ENCODE data around the gene PLPPR1. TPM values are rescaled to one million over a fixed set of nuclear protein-coding genes. Genes with fewer than 3 reads are reported as not detected.

PLPPR1 gene
- total RNA-seq, 1 experiment from 2014 or later: not detected

DNA sequence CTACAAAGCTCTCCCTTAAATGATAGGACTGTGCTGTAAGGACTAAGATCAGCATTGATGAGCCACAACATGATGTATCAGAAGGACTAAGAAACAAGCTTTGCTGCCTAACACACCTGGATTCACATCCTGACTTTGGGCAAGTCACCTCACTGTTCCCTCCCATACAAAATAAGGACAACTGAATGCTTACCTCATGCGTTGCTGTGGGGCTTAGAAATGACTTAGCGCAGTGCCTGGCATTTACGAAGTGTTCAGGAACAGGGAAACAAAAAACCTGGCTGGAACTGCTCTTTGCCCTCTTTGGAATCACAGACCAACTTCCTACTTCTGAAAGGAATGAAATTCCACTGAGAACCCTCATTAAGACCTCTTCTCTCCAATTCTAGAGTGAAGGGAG, 242.6 kb downstream of the PLPPR1 start:
- no peak overlapping the region for H2AFZ ChIP-seq (ENCODE audit: low read depth, low read length, poor library complexity, severe bottlenecking)

More for the DNA sequence above, 242.6 kb downstream of the PLPPR1 start:
- H3K36me3 ChIP-seq (ENCODE audit: control insufficient read depth in 1 of 2, insufficient read depth in 2 of 2, low read length in 2 of 2): no peaks in the 10 kb centered on the region
- H3K4me2 ChIP-seq (ENCODE audit: low read length): no peak overlapping the region
- H3K79me2 ChIP-seq (ENCODE audit: insufficient read depth, low read length): no peaks in the 10 kb centered on the region
- no peak for DNase-seq (ENCODE audit: low read depth, low spot score)
- POLR2A ChIA-PET: no interaction called here
- intact Hi-C loops (cut with micrococcal nuclease): no loop called here
- no peaks in the 10 kb centered on the region for H3K9me2 ChIP-seq (ENCODE audit: insufficient read depth)
- H3K9me3 ChIP-seq (ENCODE audit: control insufficient read depth in 1 of 2, insufficient read depth in 1 of 2, low read depth in 1 of 2, low read length in 2 of 2): no peaks in the 10 kb centered on the region
- no peak for ATAC-seq
- no peak overlapping the region for H3K4me3 ChIP-seq (replicated peaks in 1 of 2; ENCODE audit: low read depth in 1 of 2, low read length in 2 of 2)
- no peaks in the 10 kb centered on the region for H3K4me1 ChIP-seq (ENCODE audit: control insufficient read depth in 1 of 2, insufficient read depth in 2 of 2, low read length in 2 of 2)
- no peak overlapping the region for H3K27ac ChIP-seq (ENCODE audit: low read depth, low read length)
- RAD21 ChIA-PET (ENCODE audit: low non-redundant PET in 1 of 2, low total read pairs in 2 of 2, uncharacterized antibody in 2 of 2, unreplicated experiment in 2 of 2): no interaction called here
- peaks cover 32% of the 10 kb centered on the region for H3K27me3 ChIP-seq (ENCODE audit: insufficient read depth, low read length)
- no TSS peak for BruUV-seq (replicated peaks)
- CTCF ChIA-PET: no interaction called here
- TF ChIP-seq RAD21 (IDR thresholded peaks at IDR 0.05; ENCODE audit: low read depth): no peak
- TF ChIP-seq YY1 (IDR thresholded peaks at IDR 0.05; ENCODE audit: extremely low read depth, insufficient replicate concordance, low read depth, low read length): no peak
- TF ChIP-seq SP1 (IDR thresholded peaks at IDR 0.05; ENCODE audit: low read depth): no peak
- TF ChIP-seq ZFX (IDR thresholded peaks at IDR 0.05): no peak
- TF ChIP-seq SIN3A (IDR thresholded peaks at IDR 0.05; ENCODE audit: low read depth): no peak
- TF ChIP-seq, protein P1, sequence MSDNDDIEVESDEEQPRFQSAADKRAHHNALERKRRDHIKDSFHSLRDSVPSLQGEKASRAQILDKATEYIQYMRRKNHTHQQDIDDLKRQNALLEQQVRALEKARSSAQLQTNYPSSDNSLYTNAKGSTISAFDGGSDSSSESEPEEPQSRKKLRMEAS (IDR thresholded peaks at IDR 0.05): no peak
- TF ChIP-seq, protein P2, sequence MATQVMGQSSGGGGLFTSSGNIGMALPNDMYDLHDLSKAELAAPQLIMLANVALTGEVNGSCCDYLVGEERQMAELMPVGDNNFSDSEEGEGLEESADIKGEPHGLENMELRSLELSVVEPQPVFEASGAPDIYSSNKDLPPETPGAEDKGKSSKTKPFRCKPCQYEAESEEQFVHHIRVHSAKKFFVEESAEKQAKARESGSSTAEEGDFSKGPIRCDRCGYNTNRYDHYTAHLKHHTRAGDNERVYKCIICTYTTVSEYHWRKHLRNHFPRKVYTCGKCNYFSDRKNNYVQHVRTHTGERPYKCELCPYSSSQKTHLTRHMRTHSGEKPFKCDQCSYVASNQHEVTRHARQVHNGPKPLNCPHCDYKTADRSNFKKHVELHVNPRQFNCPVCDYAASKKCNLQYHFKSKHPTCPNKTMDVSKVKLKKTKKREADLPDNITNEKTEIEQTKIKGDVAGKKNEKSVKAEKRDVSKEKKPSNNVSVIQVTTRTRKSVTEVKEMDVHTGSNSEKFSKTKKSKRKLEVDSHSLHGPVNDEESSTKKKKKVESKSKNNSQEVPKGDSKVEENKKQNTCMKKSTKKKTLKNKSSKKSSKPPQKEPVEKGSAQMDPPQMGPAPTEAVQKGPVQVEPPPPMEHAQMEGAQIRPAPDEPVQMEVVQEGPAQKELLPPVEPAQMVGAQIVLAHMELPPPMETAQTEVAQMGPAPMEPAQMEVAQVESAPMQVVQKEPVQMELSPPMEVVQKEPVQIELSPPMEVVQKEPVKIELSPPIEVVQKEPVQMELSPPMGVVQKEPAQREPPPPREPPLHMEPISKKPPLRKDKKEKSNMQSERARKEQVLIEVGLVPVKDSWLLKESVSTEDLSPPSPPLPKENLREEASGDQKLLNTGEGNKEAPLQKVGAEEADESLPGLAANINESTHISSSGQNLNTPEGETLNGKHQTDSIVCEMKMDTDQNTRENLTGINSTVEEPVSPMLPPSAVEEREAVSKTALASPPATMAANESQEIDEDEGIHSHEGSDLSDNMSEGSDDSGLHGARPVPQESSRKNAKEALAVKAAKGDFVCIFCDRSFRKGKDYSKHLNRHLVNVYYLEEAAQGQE (IDR thresholded peaks at IDR 0.05; ENCODE audit: low read depth): no peak
- no peak for TF ChIP-seq POLR2A (IDR thresholded peaks at IDR 0.05; ENCODE audit: borderline replicate concordance, extremely low read depth, insufficient read depth, insufficient read length)
- no peak for TF ChIP-seq SRF (IDR thresholded peaks at IDR 0.05; ENCODE audit: low read depth)
- TF ChIP-seq FOSL1 (IDR thresholded peaks at IDR 0.05; ENCODE audit: low read depth): no peak
- TF ChIP-seq EZH2phosphoT487 (IDR thresholded peaks at IDR 0.05; ENCODE audit: borderline replicate concordance): no peak
- TF ChIP-seq, protein P3, sequence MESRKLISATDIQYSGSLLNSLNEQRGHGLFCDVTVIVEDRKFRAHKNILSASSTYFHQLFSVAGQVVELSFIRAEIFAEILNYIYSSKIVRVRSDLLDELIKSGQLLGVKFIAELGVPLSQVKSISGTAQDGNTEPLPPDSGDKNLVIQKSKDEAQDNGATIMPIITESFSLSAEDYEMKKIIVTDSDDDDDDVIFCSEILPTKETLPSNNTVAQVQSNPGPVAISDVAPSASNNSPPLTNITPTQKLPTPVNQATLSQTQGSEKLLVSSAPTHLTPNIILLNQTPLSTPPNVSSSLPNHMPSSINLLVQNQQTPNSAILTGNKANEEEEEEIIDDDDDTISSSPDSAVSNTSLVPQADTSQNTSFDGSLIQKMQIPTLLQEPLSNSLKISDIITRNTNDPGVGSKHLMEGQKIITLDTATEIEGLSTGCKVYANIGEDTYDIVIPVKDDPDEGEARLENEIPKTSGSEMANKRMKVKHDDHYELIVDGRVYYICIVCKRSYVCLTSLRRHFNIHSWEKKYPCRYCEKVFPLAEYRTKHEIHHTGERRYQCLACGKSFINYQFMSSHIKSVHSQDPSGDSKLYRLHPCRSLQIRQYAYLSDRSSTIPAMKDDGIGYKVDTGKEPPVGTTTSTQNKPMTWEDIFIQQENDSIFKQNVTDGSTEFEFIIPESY (IDR thresholded peaks at IDR 0.05; ENCODE audit: extremely low read depth, insufficient replicate concordance, low read length): no peak
- TF ChIP-seq, protein P4, sequence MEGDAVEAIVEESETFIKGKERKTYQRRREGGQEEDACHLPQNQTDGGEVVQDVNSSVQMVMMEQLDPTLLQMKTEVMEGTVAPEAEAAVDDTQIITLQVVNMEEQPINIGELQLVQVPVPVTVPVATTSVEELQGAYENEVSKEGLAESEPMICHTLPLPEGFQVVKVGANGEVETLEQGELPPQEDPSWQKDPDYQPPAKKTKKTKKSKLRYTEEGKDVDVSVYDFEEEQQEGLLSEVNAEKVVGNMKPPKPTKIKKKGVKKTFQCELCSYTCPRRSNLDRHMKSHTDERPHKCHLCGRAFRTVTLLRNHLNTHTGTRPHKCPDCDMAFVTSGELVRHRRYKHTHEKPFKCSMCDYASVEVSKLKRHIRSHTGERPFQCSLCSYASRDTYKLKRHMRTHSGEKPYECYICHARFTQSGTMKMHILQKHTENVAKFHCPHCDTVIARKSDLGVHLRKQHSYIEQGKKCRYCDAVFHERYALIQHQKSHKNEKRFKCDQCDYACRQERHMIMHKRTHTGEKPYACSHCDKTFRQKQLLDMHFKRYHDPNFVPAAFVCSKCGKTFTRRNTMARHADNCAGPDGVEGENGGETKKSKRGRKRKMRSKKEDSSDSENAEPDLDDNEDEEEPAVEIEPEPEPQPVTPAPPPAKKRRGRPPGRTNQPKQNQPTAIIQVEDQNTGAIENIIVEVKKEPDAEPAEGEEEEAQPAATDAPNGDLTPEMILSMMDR (IDR thresholded peaks at IDR 0.05 in 2 of 3, conservative IDR thresholded peaks at IDR 0.05 in 1 of 3; ENCODE audit: borderline replicate concordance in 1 of 3, insufficient read depth in 1 of 3, low read depth in 2 of 3, low read length in 2 of 3): no peak
- no peak for TF ChIP-seq EGR1 (IDR thresholded peaks at IDR 0.05; ENCODE audit: low read depth)
- no peak for TF ChIP-seq CEBPB (IDR thresholded peaks at IDR 0.05; ENCODE audit: low read depth)
- TF ChIP-seq ZNF274 (IDR thresholded peaks at IDR 0.05; ENCODE audit: low read depth, low read length): no peak
- no peak for TF ChIP-seq CBX3 (IDR thresholded peaks at IDR 0.05; ENCODE audit: low read depth)
- H4K20me1 ChIP-seq (ENCODE audit: insufficient read depth): no peaks in the 10 kb centered on the region
- no peak overlapping the region for H3K9ac ChIP-seq (ENCODE audit: low read length)
